PC-9 (cell line): ENCODE results near the gene CARMIL1. TPM values are rescaled to one million over a fixed set of nuclear protein-coding genes. Genes with fewer than 3 reads are reported as not detected.

ENCODE experiments used
- BruUV-seq: library from RNA; stranded (reverse); fragments of 400-500 nt; replicated peaks from 2 replicates; lab custom pipeline; 2021; lab: Mats Ljungman, UMichigan
- CTCF ChIA-PET: fragments of 300-600 bp; sonication (Branson Sonifier 250); formaldehyde crosslinking; loops from one replicate; lab custom pipeline; 2022; ENCODE audit warnings: antibody characterized with exemption; lab: Charles Lee
- POLR2A ChIA-PET: fragments of 300-600 bp; sonication (Branson Sonifier 250); formaldehyde crosslinking; loops from one replicate; lab custom pipeline; 2022; ENCODE audit warnings: antibody characterized with exemption; ENCODE audit not compliant: unreplicated experiment; lab: Charles Lee
- DNase-seq, 2 experiments: peaks; one replicate each; pipeline versions ENCODE4 v3.0.0 to v3.0.0-alpha.2; 2015 to 2022; ENCODE audit warnings: mixed read lengths in 1 of 2
- H2AFZ ChIP-seq: fragments of 200-600 bp; sonication (generic); 2 replicates; pipeline ENCODE4 v1.8.1; 2017; ENCODE audit warnings: antibody characterized with exemption
- H3F3A ChIP-seq: fragments of 200-600 bp; sonication (generic); 2 replicates; pipeline ENCODE4 v1.8.1; 2017; ENCODE audit warnings: antibody characterized with exemption, mild to moderate bottlenecking, low read depth; ENCODE audit not compliant: insufficient read depth
- H3K27ac ChIP-seq: fragments of 200-600 bp; sonication (generic); 2 replicates; pipeline ENCODE4 v1.6.1; 2016; ENCODE audit warnings: mixed run types
- H3K27me3 ChIP-seq: fragments of 200-600 bp; sonication (generic); 2 replicates; pipeline ENCODE4 v1.6.1; 2016; ENCODE audit warnings: low read depth, mixed run types; ENCODE audit not compliant: insufficient read depth
- H3K36me3 ChIP-seq: fragments of 200-600 bp; sonication (generic); 2 replicates; pipeline ENCODE4 v1.6.1; 2016; ENCODE audit warnings: low read depth, mixed run types
- H3K4me1 ChIP-seq: fragments of 200-600 bp; sonication (generic); replicated peaks from 2 replicates; pipeline ENCODE4 v1.6.1; 2016; ENCODE audit warnings: mixed run types; ENCODE audit not compliant: insufficient read depth
- H3K4me2 ChIP-seq: fragments of 200-600 bp; sonication (generic); 2 replicates; pipeline ENCODE4 v1.6.1; 2017; ENCODE audit warnings: mixed run types
- H3K4me3 ChIP-seq: fragments of 200-600 bp; sonication (generic); 2 replicates; pipeline ENCODE4 v1.6.1; 2016; ENCODE audit warnings: mixed run types
- H3K79me2 ChIP-seq: fragments of 200-600 bp; sonication (generic); 2 replicates; pipeline ENCODE4 v1.6.1; 2017; ENCODE audit warnings: low read depth, mixed run types
- H3K9me2 ChIP-seq: fragments of 200-600 bp; sonication (generic); 2 replicates; pipeline ENCODE4 v1.8.1; 2017; ENCODE audit warnings: mild to moderate bottlenecking; ENCODE audit not compliant: insufficient read depth
- H3K9me3 ChIP-seq: fragments of 200-600 bp; sonication (generic); 2 replicates; pipeline ENCODE4 v1.8.1; 2016; ENCODE audit warnings: low read depth; ENCODE audit not compliant: insufficient read depth
- H4K20me1 ChIP-seq: fragments of 200-600 bp; sonication (generic); 2 replicates; pipeline ENCODE4 v1.8.1; 2017; ENCODE audit not compliant: insufficient read depth
- CTCF ChIP-seq: fragments of 200-600 bp; sonication (generic); conservative IDR thresholded peaks from 2 replicates; pipeline ENCODE4 v1.6.1; 2017; ENCODE audit warnings: mixed run types, antibody characterized with exemption, mild to moderate bottlenecking, moderate library complexity
- EZH2 ChIP-seq: fragments of 200-600 bp; sonication (generic); IDR thresholded peaks from 2 replicates; pipeline ENCODE4 v1.8.0; 2017; ENCODE audit warnings: antibody characterized with exemption, low read depth
- intact Hi-C: fragments of 100-400 bp; cut with micrococcal nuclease; formaldehyde crosslinking; loops from one replicate; pipeline ENCODE4 v1.10.0; 2022; ENCODE audit not compliant: unreplicated experiment
- total RNA-seq: library from RNA; stranded (reverse); gene quantifications from 2 replicates; pipeline ENCODE4 v1.2.3, GENCODE V29; 2021

Gene CARMIL1
- total RNA-seq, 1 experiment from 2014 or later, result 33.1 TPM

GRCh38 chr6:25603251-25603650 is 324.1 kb downstream of the CARMIL1 start:
- Histone ChIP-seq H3K36me3 (no peaks in the 10 kb centered on the region), H3F3A (no peaks in the 10 kb centered on the region), H3K9me3 (no peaks in the 10 kb centered on the region), H3K4me2 (no peak overlapping the region), H3K27ac (no peak overlapping the region), H2AFZ (no peak overlapping the region), H3K9me2 (no peaks in the 10 kb centered on the region), H4K20me1 (no peaks in the 10 kb centered on the region), H3K27me3 (no peaks in the 10 kb centered on the region), H3K4me3 (no peak overlapping the region), H3K79me2 (no peaks in the 10 kb centered on the region), H3K4me1 (no peaks in the 10 kb centered on the region)
- POLR2A ChIA-PET, result no interaction called here
- TF ChIP-seq EZH2 (no peak), CTCF (no peak)
- intact Hi-C loops, result loop anchor here (2.0 to 10.0 kb wide), 4 partner anchors 288 to 748 kb away; no protein-coding TSS in a partner anchor
- DNase-seq, result no peak
- no TSS peak for BruUV-seq
- CTCF ChIA-PET, result no interaction called here

GRCh38 chr6:25606151-25606550 is 327.0 kb downstream of the CARMIL1 start:
- CTCF ChIA-PET, result no interaction called here
- POLR2A ChIA-PET, result no interaction called here

GRCh38 chr6:25608558-25609174 is 329.5 kb downstream of the CARMIL1 start:
- Histone ChIP-seq H3F3A (no peaks in the 10 kb centered on the region), H3K36me3 (no peaks in the 10 kb centered on the region), H3K27ac (no peak overlapping the region), H3K4me3 (no peak overlapping the region), H3K27me3 (no peaks in the 10 kb centered on the region), H3K9me2 (no peaks in the 10 kb centered on the region), H3K4me2 (no peak overlapping the region), H3K79me2 (no peaks in the 10 kb centered on the region), H3K4me1 (no peaks in the 10 kb centered on the region), H3K9me3 (no peaks in the 10 kb centered on the region), H4K20me1 (no peaks in the 10 kb centered on the region), H2AFZ (no peak overlapping the region)
- TF ChIP-seq EZH2 (no peak), CTCF (no peak)
- ChIA-PET POLR2A (no interaction called here), CTCF (no interaction called here)
- BruUV-seq, result no TSS peak
- intact Hi-C loops, result loop anchor here (10.0 kb wide), 1 partner anchor 754 kb away; no protein-coding TSS in a partner anchor
- DNase-seq, result no peak

More at GRCh38 chr6:25606151-25606550, 327.0 kb downstream of the CARMIL1 start:
- TF ChIP-seq EZH2, result no peak
- TF ChIP-seq CTCF, result no peak
- H3K27ac ChIP-seq, result no peak overlapping the region
- intact Hi-C loops, result loop anchor here (10.0 kb wide), 1 partner anchor 751 kb away; no protein-coding TSS in a partner anchor
- no peaks in the 10 kb centered on the region for H3K9me3 ChIP-seq
- no peak for DNase-seq
- H3K27me3 ChIP-seq, result no peaks in the 10 kb centered on the region
- BruUV-seq, result no TSS peak
- H3K4me1 ChIP-seq, result no peaks in the 10 kb centered on the region
- H2AFZ ChIP-seq, result no peak overlapping the region
- H4K20me1 ChIP-seq, result no peaks in the 10 kb centered on the region
- H3F3A ChIP-seq, result no peaks in the 10 kb centered on the region
- H3K36me3 ChIP-seq, result no peaks in the 10 kb centered on the region
- H3K79me2 ChIP-seq, result no peaks in the 10 kb centered on the region
- H3K4me2 ChIP-seq, result no peak overlapping the region
- H3K9me2 ChIP-seq, result no peaks in the 10 kb centered on the region
- no peak overlapping the region for H3K4me3 ChIP-seq
